ENCODE data around the gene SCNM1. TPM values are rescaled to one million over a fixed set of nuclear protein-coding genes. Genes with fewer than 3 reads are reported as not detected.
A peak's percentile ranks its signal among the peaks of the same experiment; 100 is the strongest.

Gene SCNM1
- total RNA-seq, 2 experiments from 2014 or later: 54.1 to 70.9 TPM

DNA sequence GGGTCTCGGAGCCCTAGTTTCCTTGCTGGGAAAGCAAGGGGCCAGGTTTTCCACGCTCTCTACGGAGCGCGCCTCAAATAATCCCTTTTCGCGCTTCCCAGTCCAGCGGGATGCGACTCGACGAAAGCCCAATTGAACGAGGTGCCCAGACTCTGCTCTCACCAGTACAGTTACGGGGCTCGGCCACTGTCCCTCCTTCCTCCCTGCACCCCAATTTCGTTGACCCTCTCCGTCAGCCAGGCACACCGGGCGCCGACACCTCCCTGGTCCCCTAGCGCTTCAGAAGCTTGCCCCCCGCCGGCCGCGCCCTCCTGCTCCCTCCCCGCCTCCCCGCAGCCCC is 19.9 kb upstream of the SCNM1 start:
- Histone ChIP-seq H3K9me3 (ENCODE audit: low read length) (no peaks in the 10 kb centered on the region), H3K36me3 (ENCODE audit: insufficient read depth, low read length) (no peaks in the 10 kb centered on the region), H3K4me1 (ENCODE audit: insufficient read depth, low read length, poor library complexity, severe bottlenecking) (peaks cover 37% of the 10 kb centered on the region), H3K79me2 (ENCODE audit: insufficient read depth, low read depth, low read length) (no peaks in the 10 kb centered on the region), H3K4me3 (ENCODE audit: low read depth, low read length, poor library complexity, severe bottlenecking) (peak overlapping the region; percentile 71), H3K9me2 (ENCODE audit: insufficient read depth, low read length) (no peaks in the 10 kb centered on the region), H3K4me2 (ENCODE audit: low read length) (peak overlapping the region; percentile 96), H3K27ac (ENCODE audit: low read depth, low read length, poor library complexity, severe bottlenecking) (no peak overlapping the region), H2AFZ (ENCODE audit: low read length) (peak overlapping the region; percentile 79), H4K20me1 (ENCODE audit: insufficient read depth, low read length) (no peaks in the 10 kb centered on the region)
- ChIA-PET CTCF (ENCODE audit: unreplicated experiment) (no interaction called here), POLR2A (interaction anchor here (0.6 kb wide), 1 partner anchor 62 kb away, joined by 4 read pairs; no protein-coding TSS in a partner anchor)
- no TSS peak for BruUV-seq (replicated peaks)
- no peak for DNase-seq (ENCODE audit: low spot score)
- TF ChIP-seq, protein P1, sequence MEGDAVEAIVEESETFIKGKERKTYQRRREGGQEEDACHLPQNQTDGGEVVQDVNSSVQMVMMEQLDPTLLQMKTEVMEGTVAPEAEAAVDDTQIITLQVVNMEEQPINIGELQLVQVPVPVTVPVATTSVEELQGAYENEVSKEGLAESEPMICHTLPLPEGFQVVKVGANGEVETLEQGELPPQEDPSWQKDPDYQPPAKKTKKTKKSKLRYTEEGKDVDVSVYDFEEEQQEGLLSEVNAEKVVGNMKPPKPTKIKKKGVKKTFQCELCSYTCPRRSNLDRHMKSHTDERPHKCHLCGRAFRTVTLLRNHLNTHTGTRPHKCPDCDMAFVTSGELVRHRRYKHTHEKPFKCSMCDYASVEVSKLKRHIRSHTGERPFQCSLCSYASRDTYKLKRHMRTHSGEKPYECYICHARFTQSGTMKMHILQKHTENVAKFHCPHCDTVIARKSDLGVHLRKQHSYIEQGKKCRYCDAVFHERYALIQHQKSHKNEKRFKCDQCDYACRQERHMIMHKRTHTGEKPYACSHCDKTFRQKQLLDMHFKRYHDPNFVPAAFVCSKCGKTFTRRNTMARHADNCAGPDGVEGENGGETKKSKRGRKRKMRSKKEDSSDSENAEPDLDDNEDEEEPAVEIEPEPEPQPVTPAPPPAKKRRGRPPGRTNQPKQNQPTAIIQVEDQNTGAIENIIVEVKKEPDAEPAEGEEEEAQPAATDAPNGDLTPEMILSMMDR (conservative IDR thresholded peaks at IDR 0.05; ENCODE audit: low read length): no peak
- TF ChIP-seq EZH2phosphoT487 (IDR thresholded peaks at IDR 0.05; ENCODE audit: borderline replicate concordance, low read depth, low read length): no peak
- intact Hi-C loops (cut with micrococcal nuclease; ENCODE audit: unreplicated experiment): no loop called here

GRCh38 chr1:151146412-151147131 is 19.4 kb upstream of the SCNM1 start, which contains the start of gene SEMA6C:
Gene SEMA6C (minus strand): TSS chr1:151146631. CDS start chr1:151142621, 4,010 bp downstream.
- BruUV-seq (replicated peaks): no TSS peak
- TF ChIP-seq, protein P1 (conservative IDR thresholded peaks at IDR 0.05; ENCODE audit: low read length): no peak
- TF ChIP-seq EZH2phosphoT487 (IDR thresholded peaks at IDR 0.05; ENCODE audit: borderline replicate concordance, low read depth, low read length): no peak
- Histone ChIP-seq H2AFZ (ENCODE audit: low read length) (peak within 1 kb of the TSS; percentile 79), H3K4me1 (ENCODE audit: insufficient read depth, low read length, poor library complexity, severe bottlenecking) (peaks cover 37% of the 10 kb centered on the region), H3K36me3 (ENCODE audit: insufficient read depth, low read length) (no peaks in the 10 kb centered on the region), H3K79me2 (ENCODE audit: insufficient read depth, low read depth, low read length) (no peaks in the 10 kb centered on the region), H3K27ac (ENCODE audit: low read depth, low read length, poor library complexity, severe bottlenecking) (no peak within 1 kb of the TSS), H3K4me3 (ENCODE audit: low read depth, low read length, poor library complexity, severe bottlenecking) (peak within 1 kb of the TSS; percentile 71), H4K20me1 (ENCODE audit: insufficient read depth, low read length) (no peaks in the 10 kb centered on the region), H3K9me2 (ENCODE audit: insufficient read depth, low read length) (no peaks in the 10 kb centered on the region), H3K4me2 (ENCODE audit: low read length) (peak within 1 kb of the TSS; percentile 96), H3K9me3 (ENCODE audit: low read length) (no peaks in the 10 kb centered on the region)
- intact Hi-C loops (cut with micrococcal nuclease; ENCODE audit: unreplicated experiment): no loop called here
- CTCF ChIA-PET (ENCODE audit: unreplicated experiment): no interaction called here
- DNase-seq (ENCODE audit: low spot score): peak; percentile 85
- POLR2A ChIA-PET: no interaction called here

DNA sequence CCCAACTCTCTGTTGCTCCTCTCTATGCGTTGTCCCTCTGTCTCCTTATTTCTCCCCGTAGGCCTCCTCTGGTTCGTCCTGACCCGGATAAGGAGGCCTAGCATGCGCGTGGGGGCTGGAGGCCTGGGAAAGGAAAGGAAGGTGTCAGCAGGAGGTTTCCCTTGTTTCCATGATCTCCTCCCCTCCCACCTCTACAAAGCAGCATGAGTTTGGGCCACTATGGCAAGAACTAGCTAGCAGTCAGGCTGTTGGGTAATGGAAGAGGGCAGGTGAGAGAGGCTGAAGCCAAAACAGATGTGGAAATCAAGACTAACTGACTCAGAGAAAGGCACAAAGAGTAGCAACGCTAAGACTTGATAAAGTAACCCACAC is 18.8 kb upstream of the SCNM1 start:
- POLR2A ChIA-PET: no interaction called here
- no peak for DNase-seq (ENCODE audit: low spot score)
- Histone ChIP-seq H3K9me2 (ENCODE audit: insufficient read depth, low read length) (no peaks in the 10 kb centered on the region), H2AFZ (ENCODE audit: low read length) (peak overlapping the region; percentile 79), H3K27ac (ENCODE audit: low read depth, low read length, poor library complexity, severe bottlenecking) (no peak overlapping the region), H3K4me2 (ENCODE audit: low read length) (peak overlapping the region; percentile 96), H4K20me1 (ENCODE audit: insufficient read depth, low read length) (no peaks in the 10 kb centered on the region), H3K9me3 (ENCODE audit: low read length) (no peaks in the 10 kb centered on the region), H3K79me2 (ENCODE audit: insufficient read depth, low read depth, low read length) (no peaks in the 10 kb centered on the region), H3K36me3 (ENCODE audit: insufficient read depth, low read length) (no peaks in the 10 kb centered on the region), H3K4me1 (ENCODE audit: insufficient read depth, low read length, poor library complexity, severe bottlenecking) (peaks cover 37% of the 10 kb centered on the region), H3K4me3 (ENCODE audit: low read depth, low read length, poor library complexity, severe bottlenecking) (peak overlapping the region; percentile 71)
- BruUV-seq (replicated peaks): no TSS peak
- TF ChIP-seq, protein P1 (conservative IDR thresholded peaks at IDR 0.05; ENCODE audit: low read length): no peak
- TF ChIP-seq EZH2phosphoT487 (IDR thresholded peaks at IDR 0.05; ENCODE audit: borderline replicate concordance, low read depth, low read length): no peak
- CTCF ChIA-PET (ENCODE audit: unreplicated experiment): no interaction called here
- intact Hi-C loops (cut with micrococcal nuclease; ENCODE audit: unreplicated experiment): no loop called here
